DOHH2 (cell line): ENCODE results near the gene USP46.

Experiments used
- CTCF ChIP-seq: fragments of 200-600 bp; sonication (generic); IDR thresholded peaks from one replicate; pipeline ENCODE4 v1.5.1; 2014; ENCODE audit warnings: antibody characterized with exemption, mild to moderate bottlenecking, low read depth, low read length; ENCODE audit not compliant: poor library complexity, severe bottlenecking
- EZH2phosphoT487 ChIP-seq: fragments of 200-600 bp; sonication (generic); IDR thresholded peaks from 2 replicates; pipeline ENCODE4 v1.6.1; 2017; ENCODE audit warnings: borderline replicate concordance, mild to moderate bottlenecking, antibody characterized with exemption, low read length, moderate library complexity, mixed read lengths

GRCh38 chr4:52554612-52555355 is 104.3 kb downstream of the USP46 start:
- TF ChIP-seq CTCF = no peak
- TF ChIP-seq EZH2phosphoT487 = no peak
